ENCODE data around the gene METTL1. TPM values are rescaled to one million over a fixed set of nuclear protein-coding genes. Genes with fewer than 3 reads are reported as not detected.
"Not testable (repeated sequence)": the region's sequence is repeated elsewhere in the genome, so short reads cannot be mapped to it uniquely, and the experiment has no call there.

The METTL1 gene
- total RNA-seq, 1 donor = 8.6 TPM

- no peak for DNase-seq (ENCODE audit: low read depth in 2 of 3, low spot score in 2 of 3)
These were observed 29.1 kb upstream of the METTL1 start for GRCh38 chr12:57800965-57801364.

DNA sequence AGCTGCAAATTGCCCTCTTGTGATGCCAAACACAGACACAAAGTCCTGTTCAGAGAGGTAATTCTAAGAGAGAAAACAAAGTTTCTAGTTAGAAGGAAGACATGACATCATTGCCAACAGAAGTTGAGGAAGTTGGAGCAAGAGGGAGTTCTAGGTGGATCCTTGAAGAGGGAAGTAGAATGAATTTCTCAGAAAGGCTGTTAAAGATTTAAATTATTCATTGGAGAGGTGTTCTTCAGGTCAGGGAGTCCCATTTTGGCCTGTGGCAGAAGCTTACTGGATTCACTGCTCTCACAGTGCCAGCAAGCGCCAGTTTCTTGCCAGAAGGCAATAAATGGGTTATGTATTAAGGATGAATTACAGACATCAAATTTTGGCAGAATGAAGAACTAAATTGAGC is 26.0 kb upstream of the METTL1 start:
- no peak for DNase-seq (ENCODE audit: low read depth in 2 of 3, low spot score in 2 of 3)

- no peak for DNase-seq (ENCODE audit: low read depth in 2 of 3, low spot score in 2 of 3)
These were observed 25.1 kb upstream of the METTL1 start for GRCh38 chr12:57796996-57797395.

- DNase-seq (ENCODE audit: low read depth in 2 of 3, low spot score in 2 of 3) = no peak
These were observed 23.4 kb upstream of the METTL1 start for GRCh38 chr12:57795354-57795753.

DNA sequence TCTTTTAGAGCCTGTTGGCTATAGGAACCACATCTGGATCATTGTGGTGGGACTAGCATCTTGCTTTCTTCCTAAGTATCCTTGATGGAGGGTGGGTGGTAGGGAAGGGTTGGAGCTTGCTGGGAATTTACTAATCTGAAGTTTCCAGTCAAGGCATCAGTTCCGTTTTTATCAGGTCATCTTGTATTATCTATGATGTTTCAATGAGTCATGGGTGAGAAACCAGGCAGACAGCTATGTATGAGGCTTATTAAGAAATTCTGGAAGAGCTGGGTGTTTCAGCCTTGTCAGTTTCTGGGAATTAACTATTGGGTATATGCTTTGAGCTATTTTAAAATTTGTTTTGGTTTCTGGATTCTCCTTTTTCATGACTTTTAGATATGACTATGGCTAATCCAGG is 22.0 kb upstream of the METTL1 start:
- DNase-seq (ENCODE audit: low read depth in 2 of 3, low spot score in 2 of 3) = no peak

DNA sequence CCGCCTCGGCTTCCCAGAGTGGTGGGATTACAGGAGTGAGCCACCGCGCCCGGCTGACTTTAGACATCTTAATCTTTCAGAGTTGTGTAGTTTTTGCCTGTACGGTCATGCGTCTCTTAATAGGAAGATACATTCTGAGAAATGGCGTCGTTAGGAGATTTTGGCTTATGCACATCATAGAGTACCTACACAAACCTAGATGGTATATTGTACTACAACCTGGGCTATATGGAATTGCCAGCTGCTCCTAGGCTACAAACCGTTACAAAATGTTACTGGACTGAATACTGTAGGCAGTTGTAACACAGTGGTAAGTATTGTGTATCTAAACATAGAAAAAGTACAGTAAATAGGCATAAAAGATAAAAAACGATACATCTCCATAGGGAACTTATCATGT is 12.0 kb upstream of the METTL1 start:
- DNase-seq (ENCODE audit: low read depth in 2 of 3, low spot score in 2 of 3) = no peak

GRCh38 chr12:57783466-57783801 is 11.5 kb upstream of the METTL1 start:
- no peak for DNase-seq (ENCODE audit: low read depth in 2 of 3, low spot score in 2 of 3)

DNA sequence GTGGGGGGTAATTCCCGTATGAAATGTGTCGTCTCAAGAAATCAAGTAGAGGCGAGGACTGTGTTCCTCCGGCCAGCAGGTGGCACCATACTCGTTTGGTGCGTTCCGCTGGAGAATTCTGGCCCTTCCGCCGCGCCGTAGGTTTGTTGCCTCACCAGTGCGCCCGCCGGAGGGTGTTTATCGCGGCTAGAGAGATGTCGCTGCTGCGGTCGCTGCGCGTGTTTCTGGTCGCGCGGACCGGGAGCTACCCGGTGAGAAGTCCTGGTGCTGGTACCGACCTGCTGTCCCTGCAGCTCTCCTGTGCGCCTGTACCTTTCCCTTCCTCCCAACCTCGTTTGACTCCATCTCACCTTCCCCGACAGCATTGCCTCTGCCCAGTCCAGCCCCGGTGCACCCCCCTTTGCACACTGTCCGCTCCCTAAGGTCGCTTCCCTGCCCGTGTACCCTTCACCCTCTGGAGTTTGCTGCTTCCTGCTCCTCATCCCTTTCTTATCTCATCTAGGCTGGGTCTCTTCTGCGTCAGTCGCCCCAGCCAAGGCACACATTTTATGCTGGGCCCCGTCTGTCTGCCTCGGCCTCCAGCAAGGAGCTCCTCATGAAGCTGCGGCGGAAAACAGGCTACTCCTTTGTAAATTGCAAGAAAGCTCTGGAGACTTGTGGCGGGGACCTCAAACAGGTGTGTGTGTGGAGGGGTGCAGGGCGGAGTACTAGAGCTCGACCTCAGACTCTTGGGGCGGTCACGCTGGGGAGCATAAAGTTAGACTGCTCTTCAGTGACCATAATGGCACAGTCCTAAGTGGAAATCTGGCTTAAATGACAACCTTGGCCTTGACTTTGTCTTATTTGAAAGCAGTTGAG is 10.9 kb upstream of the METTL1 start, which contains the start of gene TSFM:
TSFM (plus strand) TSS at position 180 of the 858 bp plus-strand sequence; CDS start at position 195, 15 bp downstream.
- DNase-seq (ENCODE audit: low read depth in 2 of 3, low spot score in 2 of 3) = peak; percentile 95 to 98 (median 97)

DNA sequence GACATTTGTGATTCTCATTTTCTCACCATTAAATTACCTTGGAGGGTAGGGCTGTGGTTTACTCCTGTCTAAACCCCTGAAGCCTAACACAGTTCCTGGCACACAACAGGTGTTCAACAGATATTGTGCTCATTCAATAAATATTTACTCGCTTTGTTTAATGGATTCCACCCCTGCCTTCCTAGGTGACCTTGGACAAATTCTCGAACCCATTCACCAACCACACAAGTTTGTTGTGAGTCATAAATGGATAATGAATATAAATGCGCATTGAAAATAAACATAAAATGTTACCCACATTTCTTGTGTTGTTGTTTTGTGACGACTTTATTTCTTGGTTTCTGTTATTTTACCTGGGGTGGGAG is 10.3 kb upstream of the METTL1 start:
- no peak for DNase-seq (ENCODE audit: low read depth in 2 of 3, low spot score in 2 of 3)

- DNase-seq (ENCODE audit: low read depth in 2 of 3, low spot score in 2 of 3) = no peak
These were observed 9.9 kb upstream of the METTL1 start for GRCh38 chr12:57781801-57782200.

- DNase-seq (ENCODE audit: low read depth in 2 of 3, low spot score in 2 of 3) = no peak
These were observed 9.3 kb upstream of the METTL1 start for GRCh38 chr12:57781244-57781643.

GRCh38 chr12:57780284-57780897 is 8.5 kb upstream of the METTL1 start:
- DNase-seq (ENCODE audit: low read depth in 2 of 3, low spot score in 2 of 3) = no peak

- no peak for DNase-seq (ENCODE audit: low read depth in 2 of 3, low spot score in 2 of 3)
These were observed 7.8 kb upstream of the METTL1 start for GRCh38 chr12:57779736-57780135.

DNA sequence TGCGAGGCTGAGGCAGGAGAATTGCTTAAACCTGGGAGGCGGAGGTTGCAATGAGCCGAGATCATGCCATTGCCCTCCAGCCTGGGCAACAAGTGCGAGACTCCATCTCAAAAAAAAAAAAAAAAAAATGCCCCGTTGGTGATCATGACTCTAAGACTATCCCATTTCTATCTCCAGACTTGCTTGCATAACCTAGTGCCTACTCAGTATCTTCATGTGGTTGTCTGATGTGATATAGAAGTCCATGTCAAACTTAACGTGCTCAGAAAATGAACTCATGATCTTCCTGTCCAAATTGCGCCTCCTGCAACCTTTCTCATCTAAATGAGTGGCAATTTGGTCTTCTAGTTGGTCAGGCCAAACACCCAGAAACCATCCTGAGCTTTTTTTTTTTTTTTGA is 6.0 kb upstream of the METTL1 start:
- DNase-seq (ENCODE audit: low read depth in 2 of 3, low spot score in 2 of 3) = no peak

GRCh38 chr12:57777367-57777766 is 5.5 kb upstream of the METTL1 start:
- DNase-seq (ENCODE audit: low read depth in 2 of 3, low spot score in 2 of 3) = no peak

DNA sequence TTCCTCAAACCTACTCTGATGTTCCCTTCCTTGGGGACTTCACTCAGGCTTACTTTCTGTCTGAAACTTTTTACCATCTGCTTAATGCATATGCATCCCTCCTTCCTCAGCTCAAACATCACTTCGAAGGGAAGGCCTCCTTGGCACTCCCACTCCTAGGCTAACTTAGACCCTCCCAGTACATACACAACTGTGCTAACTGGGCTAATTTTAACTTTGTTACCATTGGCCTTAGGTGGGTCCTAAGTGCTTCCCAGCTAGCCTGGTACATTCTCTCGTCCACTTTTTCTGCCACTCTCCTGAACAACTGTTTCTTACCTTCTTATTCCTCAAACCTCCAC is 4.3 kb upstream of the METTL1 start:
- DNase-seq (ENCODE audit: low read depth in 2 of 3, low spot score in 2 of 3) = no peak

DNA sequence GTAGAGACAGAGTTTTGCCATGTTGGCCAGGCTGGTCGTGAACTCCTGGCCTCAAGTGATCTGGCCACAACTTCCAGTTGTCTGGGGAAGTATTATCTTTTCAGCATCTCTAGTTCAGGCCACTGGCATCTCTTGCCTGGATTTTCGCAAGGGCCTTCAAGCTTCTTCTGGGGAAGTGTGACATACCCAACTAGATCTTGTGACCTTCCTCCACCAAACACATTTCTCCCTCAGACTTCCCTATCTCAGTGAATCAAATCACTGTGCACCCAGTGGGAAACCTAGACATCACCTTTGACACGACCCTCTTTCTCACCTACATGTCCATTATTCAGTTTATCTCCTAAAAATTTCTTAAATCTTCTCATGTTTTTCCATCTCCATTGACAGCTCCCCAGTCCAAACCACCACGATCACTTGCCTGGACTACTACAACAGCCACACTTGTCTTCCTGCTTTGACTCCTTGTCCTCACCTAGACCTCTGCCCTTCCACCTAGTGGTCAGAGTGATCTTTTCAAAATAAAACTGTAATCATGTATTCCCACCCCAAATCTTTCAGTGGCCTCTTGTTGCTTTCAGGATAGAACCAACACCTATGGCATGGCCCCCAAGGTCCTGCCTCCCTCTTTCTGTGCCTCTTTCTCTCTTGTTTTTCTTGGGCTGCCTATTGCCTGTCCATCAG is 3.8 kb upstream of the METTL1 start:
- no peak for DNase-seq (ENCODE audit: low read depth in 2 of 3, low spot score in 2 of 3)

- DNase-seq (ENCODE audit: low read depth in 2 of 3, low spot score in 2 of 3) = no peak
These were observed 3.1 kb upstream of the METTL1 start for GRCh38 chr12:57775044-57775443.

DNA sequence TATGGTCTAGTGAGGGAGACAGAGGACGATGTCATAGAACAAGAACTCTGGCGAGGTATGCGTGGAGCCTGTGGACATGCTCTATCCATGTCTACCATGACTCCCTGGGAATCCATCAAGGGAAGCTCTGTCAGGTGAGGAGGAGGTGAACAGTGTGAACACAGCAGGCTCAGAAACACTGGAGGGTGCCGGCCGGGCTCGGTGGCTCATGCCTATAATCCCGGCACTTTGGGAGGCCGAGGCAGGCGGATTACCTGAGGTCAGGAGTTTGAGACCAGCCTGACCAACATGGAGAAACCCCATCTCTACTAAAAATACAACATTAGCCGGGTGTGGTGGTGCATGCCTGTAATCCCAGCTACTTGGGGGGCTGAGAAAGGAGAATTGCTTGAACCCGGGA is 2.7 kb upstream of the METTL1 start:
- not testable (repeated sequence) for DNase-seq (ENCODE audit: low read depth in 2 of 3, low spot score in 2 of 3)

DNA sequence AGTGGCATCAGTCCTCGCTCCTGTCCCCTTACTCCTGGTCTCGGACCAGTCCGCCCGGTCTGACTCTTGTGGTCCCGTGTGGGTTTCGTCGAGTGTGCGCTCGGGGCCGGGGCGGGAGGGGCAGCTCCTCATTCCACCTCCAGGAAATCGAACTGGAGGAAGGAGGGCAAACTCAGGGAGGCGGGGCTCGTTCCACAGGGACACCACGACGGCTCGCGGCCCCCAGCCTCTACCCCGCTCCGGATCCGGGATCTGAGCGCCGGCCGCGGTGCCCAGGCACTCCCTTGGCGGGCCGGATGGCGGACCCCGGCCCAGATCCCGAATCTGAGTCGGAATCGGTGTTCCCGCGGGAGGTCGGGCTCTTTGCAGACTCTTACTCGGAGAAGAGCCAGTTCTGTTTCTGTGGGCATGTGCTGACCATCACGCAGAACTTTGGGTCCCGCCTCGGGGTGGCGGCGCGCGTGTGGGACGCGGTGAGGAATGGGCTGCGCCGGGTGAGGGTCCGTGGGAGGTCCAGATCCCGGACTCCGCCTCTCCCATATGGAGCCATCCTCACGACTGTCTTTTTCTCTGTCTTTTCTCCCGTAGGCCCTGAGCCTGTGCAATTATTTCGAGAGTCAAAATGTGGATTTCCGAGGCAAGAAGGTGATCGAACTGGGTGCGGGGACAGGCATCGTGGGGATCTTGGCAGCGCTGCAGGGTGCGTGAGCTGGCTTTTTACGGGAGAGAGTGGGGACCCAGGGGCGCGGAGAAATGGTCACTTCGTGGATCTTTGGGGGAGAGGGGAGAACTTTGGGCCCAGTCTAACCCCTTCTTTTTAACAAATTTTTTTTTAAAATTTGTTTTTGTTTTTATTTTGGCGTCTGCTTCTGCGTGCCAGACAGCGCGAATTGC is 771 bp upstream of the METTL1 start, which contains the start of gene EEF1AKMT3:
EEF1AKMT3 (plus strand) TSS at position 186 of the 894 bp plus-strand sequence; CDS start at position 297, 111 bp downstream.
- no peak for DNase-seq (ENCODE audit: low read depth in 2 of 3, low spot score in 2 of 3)
